ENCODE results near the gene GNRH2.
"Not testable (repeated sequence)": the region's sequence is repeated elsewhere in the genome, so short reads cannot be mapped to it uniquely, and the experiment has no call there.

- TF ChIP-seq EZH2 (IDR thresholded peaks at IDR 0.05; ENCODE audit: insufficient read depth, poor library complexity, severe bottlenecking); EZH2phosphoT487 (IDR thresholded peaks at IDR 0.05; ENCODE audit: insufficient read depth, low read depth): not testable (repeated sequence)
Observed at GRCh38 chr20:3022559-3023490, 20.6 kb upstream of the GNRH2 start.
